Measurements from ENCODE around the gene EYS.

GRCh38 chr6:64630901-64631300 lies 1076.1 kb downstream of the EYS start:
- TF ChIP-seq POLR2AphosphoS5 (IDR thresholded peaks at IDR 0.05; ENCODE audit: control insufficient read depth, insufficient read depth, low read depth, low read length), result no peak
- no peak for TF ChIP-seq POLR2A (conservative IDR thresholded peaks at IDR 0.05)
- TF ChIP-seq CHD1 (IDR thresholded peaks at IDR 0.05; ENCODE audit: low read length), result no peak
- TF ChIP-seq POU5F1 (IDR thresholded peaks at IDR 0.05; ENCODE audit: borderline replicate concordance, low read depth, low read length, partially characterized antibody), result no peak
- TF ChIP-seq BRF1 (IDR thresholded peaks at IDR 0.05; ENCODE audit: borderline replicate concordance, extremely low read depth, insufficient read length), result no peak
- TF ChIP-seq NONO (IDR thresholded peaks at IDR 0.05; ENCODE audit: low read depth in 2 of 2, low read length in 1 of 2), result no peak
- no peak for TF ChIP-seq RAD21 (CRISPR knock-in tag; conservative IDR thresholded peaks at IDR 0.05 in 1 of 2, IDR thresholded peaks at IDR 0.05 in 1 of 2)
- TF ChIP-seq TCF7L2 (IDR thresholded peaks at IDR 0.05; ENCODE audit: low read depth, low read length), result no peak
- TF ChIP-seq DLX4 (CRISPR knock-in tag; IDR thresholded peaks at IDR 0.05), result no peak
- no peak for TF ChIP-seq CTCF (IDR thresholded peaks at IDR 0.05 in 2 of 3, conservative IDR thresholded peaks at IDR 0.05 in 1 of 3; ENCODE audit: insufficient read depth in 2 of 3, low read depth in 1 of 3, low read length in 3 of 3)
- no peak for TF ChIP-seq HCFC1 (IDR thresholded peaks at IDR 0.05; ENCODE audit: low read depth, low read length)
